HCT116 (cell line): Measurements from ENCODE around the gene TMCC1.

Experiments
- EZH2 ChIP-seq: fragments of 200-600 bp; sonication (generic); IDR thresholded peaks from 2 replicates; pipeline ENCODE4 v1.6.1; 2017; ENCODE audit warnings: antibody characterized with exemption, mixed run types
- EZH2phosphoT487 ChIP-seq: fragments of 200-600 bp; IDR thresholded peaks from 2 replicates; pipeline ENCODE4 v1.6.1; 2018; ENCODE audit warnings: antibody characterized with exemption, borderline replicate concordance
- POLR2A ChIP-seq: IDR thresholded peaks from 2 replicates; pipeline ENCODE4 v1.7.0; 2011; ENCODE audit warnings: borderline replicate concordance; ENCODE audit not compliant: insufficient read depth, insufficient read length; ENCODE audit errors: extremely low read depth
- YY1 ChIP-seq: IDR thresholded peaks from 2 replicates; pipeline ENCODE4 v1.6.1; 2011; ENCODE audit warnings: low read length, low read depth, moderate library complexity, mild to moderate bottlenecking; ENCODE audit not compliant: insufficient replicate concordance; ENCODE audit errors: extremely low read depth
- TF ChIP-seq, protein P1 (sequence below), 3 experiments: fragments of 200-600 bp in 1 of 3; sonication (generic) in 1 of 3; IDR thresholded peaks in 2 of 3; conservative IDR thresholded peaks in 1 of 3; 2 replicates each; pipeline ENCODE4 v1.5.1; 2012 to 2017; ENCODE audit warnings: low read depth in 2 of 3, low read length in 2 of 3, antibody characterized with exemption in 1 of 3, borderline replicate concordance in 1 of 3, control low read depth in 1 of 3, mild to moderate bottlenecking in 1 of 3, mixed read lengths in 1 of 3, mixed run types in 1 of 3, moderate library complexity in 1 of 3; ENCODE audit not compliant: insufficient read depth in 1 of 3
- TF ChIP-seq, protein P2 (sequence below): IDR thresholded peaks from 2 replicates; pipeline ENCODE4 v1.6.1; 2012; ENCODE audit warnings: low read depth
- TF ChIP-seq, protein P3 (sequence below): IDR thresholded peaks from 2 replicates; pipeline ENCODE4 v1.6.1; 2012
- TF ChIP-seq, protein P4 (sequence below): IDR thresholded peaks from 2 replicates; pipeline ENCODE4 v1.6.1; 2011; ENCODE audit warnings: mild to moderate bottlenecking, low read length, moderate library complexity; ENCODE audit not compliant: insufficient replicate concordance; ENCODE audit errors: extremely low read depth

DNA sequence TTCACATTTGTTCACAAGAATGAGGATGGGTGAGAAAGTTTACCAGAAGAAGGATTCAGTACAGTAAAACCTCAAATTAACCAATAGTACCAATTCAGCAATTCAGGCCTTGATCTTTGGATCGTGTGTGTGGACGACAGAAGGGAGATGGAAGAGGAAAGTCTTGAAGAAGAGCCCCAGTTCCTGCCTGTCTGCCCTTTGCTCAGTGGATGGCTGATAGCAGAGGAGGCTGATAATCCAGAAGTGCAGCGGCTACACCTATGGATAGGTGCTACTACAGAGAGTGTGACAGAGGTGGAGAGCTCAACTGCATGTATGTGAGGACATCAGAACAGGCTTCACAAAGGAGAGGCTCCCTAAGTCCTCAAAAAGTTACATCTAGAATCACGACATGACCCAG, 257.9 kb downstream of the TMCC1 start:
- no peak for TF ChIP-seq EZH2
- TF ChIP-seq, protein P1, sequence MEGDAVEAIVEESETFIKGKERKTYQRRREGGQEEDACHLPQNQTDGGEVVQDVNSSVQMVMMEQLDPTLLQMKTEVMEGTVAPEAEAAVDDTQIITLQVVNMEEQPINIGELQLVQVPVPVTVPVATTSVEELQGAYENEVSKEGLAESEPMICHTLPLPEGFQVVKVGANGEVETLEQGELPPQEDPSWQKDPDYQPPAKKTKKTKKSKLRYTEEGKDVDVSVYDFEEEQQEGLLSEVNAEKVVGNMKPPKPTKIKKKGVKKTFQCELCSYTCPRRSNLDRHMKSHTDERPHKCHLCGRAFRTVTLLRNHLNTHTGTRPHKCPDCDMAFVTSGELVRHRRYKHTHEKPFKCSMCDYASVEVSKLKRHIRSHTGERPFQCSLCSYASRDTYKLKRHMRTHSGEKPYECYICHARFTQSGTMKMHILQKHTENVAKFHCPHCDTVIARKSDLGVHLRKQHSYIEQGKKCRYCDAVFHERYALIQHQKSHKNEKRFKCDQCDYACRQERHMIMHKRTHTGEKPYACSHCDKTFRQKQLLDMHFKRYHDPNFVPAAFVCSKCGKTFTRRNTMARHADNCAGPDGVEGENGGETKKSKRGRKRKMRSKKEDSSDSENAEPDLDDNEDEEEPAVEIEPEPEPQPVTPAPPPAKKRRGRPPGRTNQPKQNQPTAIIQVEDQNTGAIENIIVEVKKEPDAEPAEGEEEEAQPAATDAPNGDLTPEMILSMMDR (IDR thresholded peaks at IDR 0.05 in 2 of 3, conservative IDR thresholded peaks at IDR 0.05 in 1 of 3; ENCODE audit: borderline replicate concordance in 1 of 3, insufficient read depth in 1 of 3, low read depth in 2 of 3, low read length in 2 of 3): no peak
- no peak for TF ChIP-seq EZH2phosphoT487
- no peak for TF ChIP-seq POLR2A
- TF ChIP-seq, protein P2, sequence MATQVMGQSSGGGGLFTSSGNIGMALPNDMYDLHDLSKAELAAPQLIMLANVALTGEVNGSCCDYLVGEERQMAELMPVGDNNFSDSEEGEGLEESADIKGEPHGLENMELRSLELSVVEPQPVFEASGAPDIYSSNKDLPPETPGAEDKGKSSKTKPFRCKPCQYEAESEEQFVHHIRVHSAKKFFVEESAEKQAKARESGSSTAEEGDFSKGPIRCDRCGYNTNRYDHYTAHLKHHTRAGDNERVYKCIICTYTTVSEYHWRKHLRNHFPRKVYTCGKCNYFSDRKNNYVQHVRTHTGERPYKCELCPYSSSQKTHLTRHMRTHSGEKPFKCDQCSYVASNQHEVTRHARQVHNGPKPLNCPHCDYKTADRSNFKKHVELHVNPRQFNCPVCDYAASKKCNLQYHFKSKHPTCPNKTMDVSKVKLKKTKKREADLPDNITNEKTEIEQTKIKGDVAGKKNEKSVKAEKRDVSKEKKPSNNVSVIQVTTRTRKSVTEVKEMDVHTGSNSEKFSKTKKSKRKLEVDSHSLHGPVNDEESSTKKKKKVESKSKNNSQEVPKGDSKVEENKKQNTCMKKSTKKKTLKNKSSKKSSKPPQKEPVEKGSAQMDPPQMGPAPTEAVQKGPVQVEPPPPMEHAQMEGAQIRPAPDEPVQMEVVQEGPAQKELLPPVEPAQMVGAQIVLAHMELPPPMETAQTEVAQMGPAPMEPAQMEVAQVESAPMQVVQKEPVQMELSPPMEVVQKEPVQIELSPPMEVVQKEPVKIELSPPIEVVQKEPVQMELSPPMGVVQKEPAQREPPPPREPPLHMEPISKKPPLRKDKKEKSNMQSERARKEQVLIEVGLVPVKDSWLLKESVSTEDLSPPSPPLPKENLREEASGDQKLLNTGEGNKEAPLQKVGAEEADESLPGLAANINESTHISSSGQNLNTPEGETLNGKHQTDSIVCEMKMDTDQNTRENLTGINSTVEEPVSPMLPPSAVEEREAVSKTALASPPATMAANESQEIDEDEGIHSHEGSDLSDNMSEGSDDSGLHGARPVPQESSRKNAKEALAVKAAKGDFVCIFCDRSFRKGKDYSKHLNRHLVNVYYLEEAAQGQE: no peak
- TF ChIP-seq YY1: no peak
- TF ChIP-seq, protein P3, sequence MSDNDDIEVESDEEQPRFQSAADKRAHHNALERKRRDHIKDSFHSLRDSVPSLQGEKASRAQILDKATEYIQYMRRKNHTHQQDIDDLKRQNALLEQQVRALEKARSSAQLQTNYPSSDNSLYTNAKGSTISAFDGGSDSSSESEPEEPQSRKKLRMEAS: no peak
- TF ChIP-seq, protein P4, sequence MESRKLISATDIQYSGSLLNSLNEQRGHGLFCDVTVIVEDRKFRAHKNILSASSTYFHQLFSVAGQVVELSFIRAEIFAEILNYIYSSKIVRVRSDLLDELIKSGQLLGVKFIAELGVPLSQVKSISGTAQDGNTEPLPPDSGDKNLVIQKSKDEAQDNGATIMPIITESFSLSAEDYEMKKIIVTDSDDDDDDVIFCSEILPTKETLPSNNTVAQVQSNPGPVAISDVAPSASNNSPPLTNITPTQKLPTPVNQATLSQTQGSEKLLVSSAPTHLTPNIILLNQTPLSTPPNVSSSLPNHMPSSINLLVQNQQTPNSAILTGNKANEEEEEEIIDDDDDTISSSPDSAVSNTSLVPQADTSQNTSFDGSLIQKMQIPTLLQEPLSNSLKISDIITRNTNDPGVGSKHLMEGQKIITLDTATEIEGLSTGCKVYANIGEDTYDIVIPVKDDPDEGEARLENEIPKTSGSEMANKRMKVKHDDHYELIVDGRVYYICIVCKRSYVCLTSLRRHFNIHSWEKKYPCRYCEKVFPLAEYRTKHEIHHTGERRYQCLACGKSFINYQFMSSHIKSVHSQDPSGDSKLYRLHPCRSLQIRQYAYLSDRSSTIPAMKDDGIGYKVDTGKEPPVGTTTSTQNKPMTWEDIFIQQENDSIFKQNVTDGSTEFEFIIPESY: no peak
